IMR-90 (cell line): Measurements from ENCODE around the gene SMARCAD1. TPM values are rescaled to one million over a fixed set of nuclear protein-coding genes. Genes with fewer than 3 reads are reported as not detected.

ENCODE experiments used
- ATAC-seq: fragments of 200-7000 bp; cut with Tn5 transposase; 2 replicates; pipeline ENCODE4 v1.9.1; 2020; ENCODE audit warnings: low read depth, mild to moderate bottlenecking, moderate library complexity
- BruUV-seq: library from RNA; stranded (reverse); fragments of 400-500 nt; replicated peaks from 2 replicates; lab custom pipeline; 2021; lab: Mats Ljungman, UMichigan
- CTCF ChIA-PET: fragments of 300-600 bp; formaldehyde crosslinking; extraction: SDS; loops from one replicate; lab custom pipeline; 2021; ENCODE audit warnings: antibody characterized with exemption; lab: Yijun Ruan, JAX
- POLR2A ChIA-PET: fragments of 300-600 bp; sonication (Branson Sonifier 250); formaldehyde crosslinking; loops from one replicate; lab custom pipeline; 2022; ENCODE audit warnings: antibody characterized with exemption; ENCODE audit not compliant: unreplicated experiment; lab: Charles Lee
- DNase-seq: peaks from one replicate; pipeline ENCODE4 v3.0.0; 2013
- H2AFZ ChIP-seq: replicated peaks from 2 replicates; pipeline ENCODE3; 2013; ENCODE audit warnings: low read length, mild to moderate bottlenecking; ENCODE audit not compliant: poor library complexity
- H2AK5ac ChIP-seq: 2 replicates; pipeline ENCODE4 v1.6.1; 2013; ENCODE audit warnings: low read depth, low read length, inconsistent platforms
- H2AK9ac ChIP-seq: replicated peaks from 2 replicates; pipeline ENCODE3; 2013; ENCODE audit warnings: mild to moderate bottlenecking, low read depth, low read length, moderate library complexity; ENCODE audit not compliant: poor library complexity
- H2BK120ac ChIP-seq: 2 replicates; pipeline ENCODE4 v1.6.1; 2013; ENCODE audit warnings: low read depth, low read length, inconsistent platforms
- H2BK15ac ChIP-seq: 3 replicates; pipeline ENCODE4 v1.6.1; 2013; ENCODE audit warnings: low read depth, low read length, inconsistent platforms
- H2BK20ac ChIP-seq: 2 replicates; pipeline ENCODE4 v1.6.1; 2013; ENCODE audit warnings: low read depth, mild to moderate bottlenecking, inconsistent platforms, low read length, moderate library complexity
- H2BK5ac ChIP-seq: 2 replicates; pipeline ENCODE4 v1.6.1; 2013; ENCODE audit warnings: mild to moderate bottlenecking, low read depth, low read length, inconsistent platforms; ENCODE audit not compliant: poor library complexity, severe bottlenecking
- H3K14ac ChIP-seq: replicated peaks from 2 replicates; pipeline ENCODE4 v1.6.1; 2013; ENCODE audit warnings: low read depth, low read length, inconsistent platforms
- H3K18ac ChIP-seq: 2 replicates; pipeline ENCODE4 v1.6.1; 2013; ENCODE audit warnings: low read depth, low read length, control low read depth
- H3K23ac ChIP-seq: 2 replicates; pipeline ENCODE4 v1.6.1; 2013; ENCODE audit warnings: low read depth, low read length, inconsistent platforms
- H3K27ac ChIP-seq: 2 replicates; pipeline ENCODE4 v1.5.1; 2013; ENCODE audit warnings: mild to moderate bottlenecking, control low read depth, low read length; ENCODE audit not compliant: insufficient read depth
- H3K27me3 ChIP-seq: 2 replicates; pipeline ENCODE4 v1.6.1; 2013; ENCODE audit warnings: low read length; ENCODE audit not compliant: control insufficient read depth, insufficient read depth
- H3K36me3 ChIP-seq: 2 replicates; pipeline ENCODE4 v1.6.1; 2013; ENCODE audit warnings: low read length, mixed read lengths; ENCODE audit not compliant: control insufficient read depth, insufficient read depth
- H3K4ac ChIP-seq: 2 replicates; pipeline ENCODE4 v1.6.1; 2013; ENCODE audit warnings: low read depth, low read length, inconsistent platforms
- H3K4me1 ChIP-seq: 2 replicates; pipeline ENCODE4 v1.6.1; 2013; ENCODE audit warnings: low read length, mixed read lengths; ENCODE audit not compliant: control insufficient read depth, insufficient read depth
- H3K4me2 ChIP-seq: 2 replicates; pipeline ENCODE4 v1.6.1; 2013; ENCODE audit warnings: low read depth, mild to moderate bottlenecking, control low read depth, low read length, moderate library complexity
- H3K4me3 ChIP-seq: 2 replicates; pipeline ENCODE4 v1.5.1; 2013; ENCODE audit warnings: low read depth, mild to moderate bottlenecking, control low read depth, low read length, moderate library complexity; ENCODE audit not compliant: insufficient read depth
- H3K56ac ChIP-seq: 2 replicates; pipeline ENCODE4 v1.6.1; 2013; ENCODE audit warnings: low read length, inconsistent platforms; ENCODE audit not compliant: insufficient read depth; ENCODE audit errors: extremely low read depth
- H3K79me1 ChIP-seq, 2 experiments: 2 replicates each; pipeline ENCODE4 v1.6.1; 2013; ENCODE audit warnings: low read length in 2 of 2, inconsistent platforms in 1 of 2, low read depth in 1 of 2
- H3K9ac ChIP-seq: 2 replicates; pipeline ENCODE4 v1.6.1; 2013; ENCODE audit warnings: low read depth, low read length, control low read depth
- H3K9me1 ChIP-seq: 2 replicates; pipeline ENCODE4 v1.6.1; 2013; ENCODE audit warnings: low read length, inconsistent platforms; ENCODE audit not compliant: insufficient read depth
- H3K9me3 ChIP-seq: 2 replicates; pipeline ENCODE4 v1.6.1; 2013; ENCODE audit warnings: low read length; ENCODE audit not compliant: control insufficient read depth, insufficient read depth
- H4K20me1 ChIP-seq: 2 replicates; pipeline ENCODE4 v1.6.1; 2013; ENCODE audit warnings: low read length, inconsistent platforms; ENCODE audit not compliant: insufficient read depth
- H4K5ac ChIP-seq: 2 replicates; pipeline ENCODE4 v1.6.1; 2013; ENCODE audit warnings: mild to moderate bottlenecking, low read depth, low read length, control low read depth
- H4K8ac ChIP-seq, 2 experiments: 2 replicates each; pipeline ENCODE4 v1.6.1; 2013; ENCODE audit warnings: low read depth in 2 of 2, low read length in 2 of 2, control low read depth in 1 of 2, inconsistent platforms in 1 of 2
- H4K91ac ChIP-seq: 2 replicates; pipeline ENCODE4 v1.6.1; 2013; ENCODE audit warnings: low read depth, low read length, inconsistent platforms; ENCODE audit not compliant: insufficient read depth
- BHLHE40 ChIP-seq: fragments of 150-350 bp; IDR thresholded peaks from 2 replicates; pipeline ENCODE4 v1.6.1; 2016; ENCODE audit warnings: mild to moderate bottlenecking, low read depth, low read length
- MAFK ChIP-seq: IDR thresholded peaks from 2 replicates; pipeline ENCODE4 v1.6.1; 2012; ENCODE audit warnings: low read depth, low read length, improper control_type of control experiment
- RCOR1 ChIP-seq: IDR thresholded peaks from 2 replicates; pipeline ENCODE4 v1.6.1; 2012; ENCODE audit warnings: mild to moderate bottlenecking, low read length, improper control_type of control experiment; ENCODE audit not compliant: insufficient replicate concordance
- SMC3 ChIP-seq: fragments of 150-350 bp; IDR thresholded peaks from 2 replicates; pipeline ENCODE4 v1.6.1; 2016; ENCODE audit warnings: low read depth, mild to moderate bottlenecking, antibody characterized with exemption, low read length, moderate library complexity
- USF2 ChIP-seq: fragments of 150-350 bp; IDR thresholded peaks from 2 replicates; pipeline ENCODE4 v1.6.1; 2017; ENCODE audit warnings: mild to moderate bottlenecking, antibody characterized with exemption, low read length, low read depth
- WGBS, 2 experiments: methylation state at CpG; one replicate each; pipeline versions ENCODE4 v1.1.5 to v1.1.7; 2013; ENCODE audit warnings: missing lambda C conversion rate in 2 of 2; ENCODE audit not compliant: insufficient read length in 1 of 2; ENCODE audit errors: extremely low coverage in 2 of 2; 5-methylcytosine and 5-hydroxymethylcytosine counted together
- dilution Hi-C: fragments of 300-500 bp; cut with HindIII; formaldehyde crosslinking; loops from one replicate; pipeline ENCODE4 v1.14.3; 2018; ENCODE audit warnings: low sequenced_read_pairs; ENCODE audit not compliant: unreplicated experiment
- in situ Hi-C: fragments of 300-500 bp; cut with MboI; formaldehyde crosslinking; loops from 3 replicates; pipeline ENCODE4 v1.14.3; 2019; ENCODE audit warnings: low sequenced_read_pairs, inconsistent platforms, mixed read lengths
- intact Hi-C: fragments of 100-400 bp; cut with micrococcal nuclease; formaldehyde crosslinking; loops from 2 replicates; pipeline ENCODE4 v1.10.0; 2022
- polyA plus RNA-seq, 3 experiments: library from polyadenylated mRNA; depleted of rRNA; stranded (reverse); fragments of >200 nt; gene quantifications; 2 replicates each; pipeline ENCODE4 v1.2.3, GENCODE V29; 2012; ENCODE audit warnings: low replicate concordance in 1 of 3
- total RNA-seq: library from RNA; depleted of rRNA; stranded (reverse); fragments of >200 nt; gene quantifications from 2 replicates; pipeline ENCODE4 v1.2.3, GENCODE V29; 2012

Gene SMARCAD1
- total and polyA plus RNA-seq, 2 of the 4 experiments (the other 2 are of a cell fraction), result 12.3 to 35.3 TPM

- BruUV-seq, result no TSS peak
- H3K4ac ChIP-seq, result no peak overlapping the region
- no peak for DNase-seq
- no peak overlapping the region for H2BK120ac ChIP-seq
- no peak overlapping the region for H3K23ac ChIP-seq
- H4K91ac ChIP-seq, result no peak overlapping the region
- H3K18ac ChIP-seq, result no peak overlapping the region
- no peaks in the 10 kb centered on the region for H4K20me1 ChIP-seq
- no peak overlapping the region for H3K4me3 ChIP-seq
- no peaks in the 10 kb centered on the region for H3K27me3 ChIP-seq
- no peak overlapping the region for H2BK20ac ChIP-seq
- H3K4me1 ChIP-seq, result no peaks in the 10 kb centered on the region
- H3K79me1 ChIP-seq, result peaks cover 13 to 18% of the 10 kb centered on the region in 2 experiments
- H2BK15ac ChIP-seq, result no peak overlapping the region
- no peak overlapping the region for H3K14ac ChIP-seq
- no peak overlapping the region for H2AK5ac ChIP-seq
- H4K5ac ChIP-seq, result no peak overlapping the region
- peaks cover 10% of the 10 kb centered on the region for H3K36me3 ChIP-seq
- no peak overlapping the region for H3K4me2 ChIP-seq
- no peaks in the 10 kb centered on the region for H3K9me3 ChIP-seq
- dilution Hi-C loops, result no loop called here
- ATAC-seq, result no peak
- ChIA-PET CTCF (no interaction called here), POLR2A (no interaction called here)
- H2AFZ ChIP-seq, result no peak overlapping the region
- no peak overlapping the region for H2AK9ac ChIP-seq
- H3K9ac ChIP-seq, result no peak overlapping the region
- no peak for TF ChIP-seq BHLHE40
- no peak for TF ChIP-seq MAFK
- no peak for TF ChIP-seq USF2
- TF ChIP-seq RCOR1, result no peak
- no peak for TF ChIP-seq SMC3
- no peaks in the 10 kb centered on the region; the same call in 1 of the 2 replicates for H3K9me1 ChIP-seq
- intact Hi-C loops, result no loop called here
- H2BK5ac ChIP-seq, result no peak overlapping the region
- H3K27ac ChIP-seq, result no peak overlapping the region
- no peak overlapping the region for H3K56ac ChIP-seq
- no peak overlapping the region for H4K8ac ChIP-seq
- in situ Hi-C loops, result no loop called here
- WGBS, 2 experiments, result 91% methylated on average over 4 of the region's 6 CpGs; no CpG with 5 or more reads in 1 of the 2 experiments
Observed at GRCh38 chr4:94232519-94232918, 24.9 kb downstream of the SMARCAD1 start.
